HG02759 (cell line): ENCODE measurements around the gene METTL25B.
"Not testable (repeated sequence)": the region's sequence is repeated elsewhere in the genome, so short reads cannot be mapped to it uniquely, and the experiment has no call there.

ENCODE experiments used
- ATAC-seq: cut with Tn5 transposase; IDR thresholded peaks from one replicate; pipeline ENCODE4 v1.9.1; 2021; ENCODE audit warnings: mild to moderate bottlenecking, moderate library complexity; ENCODE audit not compliant: unreplicated experiment

Gene METTL25B

GRCh38 chr1:156746728-156747631 lies 18.7 kb downstream of the METTL25B start:
- ATAC-seq, result no peak

DNA sequence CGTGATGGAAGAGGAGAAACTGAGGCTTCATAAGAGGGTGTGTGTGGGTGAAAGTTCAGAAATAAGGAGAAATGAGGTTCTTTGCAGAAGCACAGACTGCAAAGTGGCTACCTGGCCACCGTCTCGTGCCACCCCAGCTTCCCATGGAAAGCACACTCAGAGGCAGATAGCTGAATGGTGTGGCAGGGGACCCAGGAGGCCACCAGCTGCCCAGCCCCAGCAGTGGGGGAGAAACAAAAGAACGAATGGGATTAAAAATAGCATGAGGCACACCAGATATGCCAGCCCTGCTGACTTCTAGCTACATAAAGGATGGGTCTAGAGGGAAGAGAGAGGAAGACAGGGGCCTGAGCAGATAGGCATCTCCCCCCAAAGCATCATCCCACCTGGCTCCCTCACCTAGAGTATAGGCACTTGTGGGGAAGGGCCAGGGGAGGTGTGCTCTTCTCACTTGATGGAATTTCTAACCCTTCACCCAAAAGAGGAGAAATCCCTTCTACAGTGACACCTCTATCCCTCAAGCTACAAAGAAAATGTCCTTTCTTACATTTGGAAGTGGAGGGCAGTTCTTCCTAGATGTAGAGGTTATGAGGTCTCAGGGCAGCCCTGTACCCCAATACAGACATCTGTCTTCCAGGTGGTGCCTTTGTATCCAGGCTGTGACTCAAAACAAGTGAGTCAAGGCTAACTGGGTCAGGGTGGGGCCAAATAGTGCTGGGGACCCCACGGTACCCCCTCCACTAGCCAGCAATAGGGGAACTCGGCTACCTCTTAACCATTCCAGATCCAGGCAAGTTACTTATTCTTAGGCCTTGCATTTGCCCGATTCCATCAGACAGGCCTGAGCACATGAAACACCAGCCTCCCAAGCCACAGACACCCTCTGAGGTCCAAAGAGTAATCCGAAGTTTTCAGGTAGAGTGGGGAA lies 19.7 kb downstream of the METTL25B start:
- no peak for ATAC-seq

GRCh38 chr1:156748670-156749418 lies 20.6 kb downstream of the METTL25B start:
- no peak for ATAC-seq

DNA sequence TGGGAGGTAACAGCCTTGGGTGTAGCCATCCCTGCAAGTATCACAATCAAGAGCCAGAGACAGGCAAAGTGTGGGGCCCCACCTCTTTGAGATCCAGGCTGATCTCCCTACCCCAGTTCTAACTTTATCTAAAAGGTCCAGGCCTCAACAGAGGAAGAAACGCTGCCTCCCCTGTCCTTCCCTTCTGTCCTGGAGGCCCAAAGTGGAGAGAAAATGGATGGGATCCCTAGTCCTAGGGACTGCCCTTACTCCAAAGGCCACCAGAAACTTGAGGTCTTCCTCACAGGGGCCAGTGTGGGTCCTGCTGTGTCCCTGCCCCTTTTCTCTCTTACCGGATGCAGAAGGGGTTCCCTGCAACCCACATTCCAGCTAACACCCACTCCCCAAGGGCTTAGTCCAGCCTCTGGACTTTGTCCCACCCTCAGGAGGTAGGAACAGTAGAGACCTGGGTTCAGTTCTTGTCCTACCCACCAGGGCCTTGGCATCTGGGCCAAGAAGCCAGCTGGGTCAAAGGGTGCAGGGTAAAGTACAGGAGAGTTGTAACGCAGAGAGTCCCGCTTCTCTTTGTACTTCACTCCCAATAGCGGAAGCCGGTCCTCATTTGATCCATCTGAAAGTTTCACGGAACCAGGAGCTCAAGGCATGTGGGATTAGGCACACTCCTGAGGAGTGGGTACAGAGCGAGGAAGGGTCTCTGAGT lies 21.3 kb downstream of the METTL25B start:
- no peak for ATAC-seq

- ATAC-seq, result no peak
These were observed 22.0 kb downstream of the METTL25B start for GRCh38 chr1:156750191-156750672.

DNA sequence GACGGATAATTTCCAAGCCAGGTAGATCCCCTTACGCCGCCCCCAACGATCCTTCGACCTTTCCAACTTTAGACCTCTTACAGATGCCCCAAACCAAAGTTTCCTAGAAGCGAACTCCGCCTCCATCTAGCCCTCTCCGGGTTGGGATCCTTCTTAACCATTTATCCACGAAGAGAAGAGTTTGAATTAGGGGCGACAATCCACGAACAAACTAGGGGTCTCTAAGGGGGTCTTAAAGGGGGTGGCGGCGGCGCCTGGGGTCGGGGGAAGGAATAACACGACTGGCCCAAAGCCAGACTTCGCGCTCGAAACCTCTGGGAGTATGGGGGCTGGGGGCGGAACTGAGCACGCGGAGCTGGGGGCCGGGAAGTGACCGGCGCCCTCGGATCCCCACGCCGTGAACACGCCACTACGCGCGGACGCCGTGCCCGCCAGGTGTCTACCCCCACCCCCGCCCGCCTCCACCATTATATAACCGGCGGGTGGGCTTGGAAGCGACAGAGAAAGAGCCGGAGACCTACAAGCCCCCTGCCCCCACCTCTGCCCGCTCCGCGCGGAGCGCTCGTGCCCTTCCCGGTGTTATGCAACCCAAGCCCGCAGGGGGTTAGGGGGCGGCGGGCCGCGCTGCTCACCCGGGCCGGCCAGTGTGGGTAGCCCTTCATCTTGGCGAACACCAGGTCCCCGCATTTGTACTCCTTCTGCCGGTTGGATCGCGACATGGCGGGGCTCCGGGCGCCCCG lies 22.6 kb downstream of the METTL25B start:
- ATAC-seq, result peak; percentile 17

GRCh38 chr1:156751451-156751756 lies 23.1 kb downstream of the METTL25B start, which contains the start of gene HDGF:
Gene HDGF (minus strand): TSS chr1:156751675. CDS start chr1:156751429, 246 bp downstream.
- no peak for ATAC-seq

DNA sequence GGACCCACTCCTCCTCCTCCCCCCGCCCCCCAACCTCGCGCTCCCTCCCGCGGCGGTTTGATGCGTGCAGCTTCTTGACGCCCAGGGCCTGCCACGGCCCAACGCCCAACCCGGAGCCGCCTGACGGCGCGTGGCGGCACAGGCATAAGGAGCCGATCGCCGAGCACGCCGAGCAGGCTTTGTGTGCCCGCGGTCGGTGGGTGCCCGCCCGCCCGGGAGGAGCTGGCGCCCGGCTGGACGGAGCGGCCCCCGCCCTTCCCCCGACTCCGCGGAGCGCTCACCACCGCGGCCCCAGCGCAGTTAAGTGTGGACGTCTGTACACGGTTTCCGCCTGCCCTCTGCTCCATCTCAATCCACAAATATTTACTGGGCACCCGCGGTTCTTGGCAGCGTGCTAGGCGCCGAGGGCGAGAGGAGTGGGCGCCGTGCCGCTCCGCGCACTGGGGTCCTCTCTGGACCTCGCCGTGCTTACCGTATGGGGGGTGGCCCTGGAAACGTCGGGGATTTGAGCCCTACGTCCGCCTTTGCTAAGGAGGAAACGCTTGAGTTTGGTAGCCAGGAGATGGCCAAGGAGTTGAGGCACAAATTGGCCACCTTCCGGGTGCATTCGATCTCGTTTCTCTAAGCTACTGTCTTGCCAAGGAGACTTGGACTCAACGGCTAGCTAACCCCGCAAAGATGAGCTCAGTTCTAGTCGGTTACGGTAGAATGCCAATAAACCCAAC lies 23.6 kb downstream of the METTL25B start:
- ATAC-seq, result peak; percentile 74

DNA sequence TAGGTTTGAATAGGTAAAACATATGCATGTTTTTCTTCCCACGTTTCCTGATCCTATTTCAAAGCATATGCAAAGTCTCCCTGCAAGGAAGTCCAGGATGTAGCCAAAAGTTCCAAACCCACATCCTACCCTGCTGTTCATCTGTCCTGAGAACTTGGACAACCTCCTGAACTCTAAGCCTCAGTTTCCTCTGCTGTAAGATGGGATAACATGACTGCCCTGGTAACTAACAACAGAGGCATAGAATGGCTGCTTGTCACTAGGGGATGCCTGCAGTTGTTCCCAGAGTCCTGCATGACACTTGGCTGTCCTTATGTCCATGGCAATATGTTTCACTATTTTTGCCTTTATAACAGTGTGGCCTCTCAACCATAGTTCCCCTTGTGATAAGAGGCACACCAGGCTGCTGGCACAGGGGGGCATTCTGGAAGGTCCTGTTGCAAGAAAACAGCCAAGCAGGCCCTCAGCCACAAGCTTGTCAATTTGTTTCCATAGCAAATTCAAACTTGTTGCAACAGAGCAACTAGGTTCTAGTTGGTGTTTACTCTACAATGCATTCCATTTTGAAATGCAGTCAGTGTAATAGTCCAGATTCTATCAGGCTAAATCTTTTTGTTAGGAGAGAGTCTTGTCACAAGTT lies 24.7 kb downstream of the METTL25B start:
- ATAC-seq, result no peak

- no peak for ATAC-seq
These were observed 25.9 kb downstream of the METTL25B start for GRCh38 chr1:156754219-156754618.

- no peak for ATAC-seq
These were observed 27.3 kb downstream of the METTL25B start for GRCh38 chr1:156755527-156755950.

DNA sequence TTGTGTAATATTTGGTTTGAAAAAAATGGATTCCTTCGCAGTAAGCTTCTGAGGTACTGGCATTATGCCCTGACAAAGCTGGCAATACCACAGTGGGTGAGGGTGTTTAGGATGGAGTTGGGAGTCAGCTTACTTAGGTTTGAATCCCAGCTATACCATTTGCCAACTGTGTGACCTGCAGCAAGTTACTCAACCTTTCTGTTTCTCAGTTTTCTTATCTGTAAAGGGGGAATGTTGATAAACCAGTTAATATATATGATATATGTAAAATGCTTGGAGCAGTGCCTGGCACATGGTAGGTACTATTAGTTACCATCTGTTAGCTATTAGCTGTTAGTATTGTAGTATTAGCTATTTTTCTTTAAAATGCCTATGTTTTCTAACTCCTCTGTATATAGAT lies 28.1 kb downstream of the METTL25B start:
- no peak for ATAC-seq

DNA sequence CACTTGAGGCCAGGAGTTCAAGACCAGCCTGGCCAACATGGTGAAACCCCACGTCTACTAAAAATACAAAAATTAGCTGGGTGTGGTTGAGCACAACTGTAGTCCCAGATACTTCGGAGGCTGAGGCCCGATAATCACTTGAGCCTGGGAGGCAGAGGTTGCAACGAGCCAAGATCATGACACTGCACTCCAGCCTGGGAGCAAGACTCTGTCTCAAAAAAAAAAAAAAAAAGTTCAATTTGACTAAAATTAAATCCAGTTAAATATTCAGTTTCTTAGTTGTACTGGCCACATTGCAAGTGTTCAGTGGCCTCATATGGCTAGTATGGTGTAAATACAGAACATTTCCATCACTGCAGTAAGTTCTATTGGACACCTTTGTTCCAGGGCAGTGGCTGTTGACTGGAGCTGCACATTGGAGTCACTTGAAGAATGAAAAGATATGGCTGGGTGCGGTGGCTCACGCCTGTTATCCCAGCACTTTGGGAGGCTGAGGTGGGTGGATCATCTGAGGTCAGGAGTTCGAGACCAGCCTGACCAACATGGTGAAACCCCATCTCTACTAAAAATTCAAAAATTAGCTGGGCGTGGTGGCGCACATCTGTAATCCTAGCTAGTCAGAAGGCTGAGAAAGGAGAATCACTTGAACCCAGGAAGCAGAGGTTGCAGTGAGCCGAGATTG lies 29.4 kb downstream of the METTL25B start:
- not testable (repeated sequence) for ATAC-seq

DNA sequence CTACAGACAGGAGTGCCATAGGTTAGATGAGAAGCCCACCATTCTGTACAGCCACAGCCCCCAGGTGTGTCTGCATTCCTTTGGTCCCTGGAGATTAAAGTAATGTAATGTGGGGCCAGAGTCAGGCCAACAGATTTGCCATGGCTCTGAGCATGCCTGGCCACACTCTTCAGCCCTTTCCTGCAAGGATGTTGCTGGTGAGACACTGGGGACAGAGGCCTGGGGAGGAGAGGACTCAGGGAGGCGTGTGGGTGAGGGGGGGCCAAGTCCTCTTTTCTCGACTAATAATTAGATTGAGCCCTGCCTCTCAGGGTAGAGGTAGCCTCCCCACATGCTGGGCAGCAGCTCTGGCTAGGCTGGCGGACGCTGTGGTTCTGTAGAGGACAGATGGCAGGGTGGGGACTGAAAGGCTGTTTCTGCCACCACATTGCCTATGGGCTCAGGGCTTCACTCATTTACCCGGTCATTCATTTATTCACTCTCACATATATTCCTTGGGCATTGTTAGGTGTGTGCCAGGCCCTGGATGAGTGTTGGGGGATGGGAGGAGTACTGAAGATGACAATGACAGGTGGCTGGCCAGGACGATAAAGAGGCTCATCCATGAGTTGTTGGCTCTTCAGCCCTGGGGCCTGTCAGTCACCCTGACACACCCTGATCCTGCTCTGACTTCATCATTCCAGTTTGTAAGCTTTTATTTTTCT lies 32.0 kb downstream of the METTL25B start:
- no peak for ATAC-seq

DNA sequence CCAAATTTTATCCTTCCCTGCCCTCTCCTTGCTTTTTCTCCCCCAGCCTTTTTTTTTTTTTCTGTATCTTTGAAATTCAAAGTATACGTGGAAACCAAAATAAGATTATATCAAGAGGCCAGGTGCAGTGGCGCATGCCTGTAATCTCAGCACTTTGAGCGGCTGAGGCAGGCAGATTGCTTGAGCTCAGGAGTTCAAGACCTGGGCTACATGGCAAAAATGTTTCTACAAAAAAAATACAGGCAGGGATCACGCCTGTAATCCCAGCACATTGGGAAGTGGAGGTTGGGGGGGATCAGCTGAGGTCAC lies 32.5 kb downstream of the METTL25B start:
- no peak for ATAC-seq

DNA sequence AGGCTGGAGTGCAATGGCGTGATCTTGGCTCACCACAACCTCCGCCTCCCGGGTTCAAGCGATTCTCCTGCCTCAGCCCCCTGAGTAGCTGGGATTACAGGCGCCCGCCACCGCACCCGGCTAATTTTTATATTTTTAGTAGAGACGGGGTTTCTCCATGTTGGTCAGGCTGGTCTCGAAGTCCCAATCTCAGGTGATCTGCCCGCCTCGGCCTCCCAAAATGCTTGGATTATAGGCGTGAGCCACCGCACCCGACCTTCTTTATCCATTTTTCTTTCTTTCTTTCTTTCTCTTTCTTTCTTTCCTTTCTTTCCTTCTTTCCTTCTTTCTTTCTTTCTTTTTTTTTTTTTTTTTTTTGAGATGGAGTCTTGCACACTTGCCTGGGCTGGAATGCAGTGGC lies 36.9 kb downstream of the METTL25B start:
- ATAC-seq, result not testable (repeated sequence)

DNA sequence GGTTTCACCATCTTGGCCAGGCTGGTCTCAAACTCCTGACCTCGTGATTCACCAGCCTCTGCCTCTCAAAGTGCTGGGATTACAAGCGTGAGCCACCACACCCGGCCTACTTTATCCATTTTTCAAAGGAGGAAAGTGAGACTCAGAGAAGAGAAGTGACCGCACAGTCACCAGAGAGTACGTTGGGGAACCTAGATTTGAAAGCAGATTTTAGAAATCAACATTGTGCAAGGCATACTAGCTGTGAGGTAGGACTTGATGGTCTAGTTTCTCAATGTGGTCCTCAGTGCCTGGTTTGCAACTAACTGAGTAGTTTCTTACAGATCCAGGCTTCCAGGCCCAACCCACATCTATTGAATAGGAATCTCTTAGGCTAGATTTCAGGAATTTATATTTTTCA lies 37.4 kb downstream of the METTL25B start:
- ATAC-seq, result no peak
